Fibroblast of the aortic adventitia (primary cell): Measurements from ENCODE around the gene PCYOX1L. TPM values are rescaled to one million over a fixed set of nuclear protein-coding genes. Genes with fewer than 3 reads are reported as not detected.

Experiments used
- DNase-seq: peaks from one replicate; pipeline ENCODE4 v3.0.0-alpha.2; 2010; ENCODE audit warnings: low read depth
- H3K4me3 ChIP-seq: 2 replicates; pipeline ENCODE4 v1.5.1; 2011; ENCODE audit warnings: low read depth, mild to moderate bottlenecking, control low read depth, low read length, moderate library complexity
- total RNA-seq: library from RNA; depleted of rRNA; stranded (reverse); fragments of >200 nt; gene quantifications from 2 replicates; pipeline ENCODE4 v1.2.3, GENCODE V29; 2012; ENCODE audit warnings: low replicate concordance
- TF ChIP-seq, protein P1 (sequence below): IDR thresholded peaks from 2 replicates; pipeline ENCODE4 v1.5.1; 2011; ENCODE audit warnings: mild to moderate bottlenecking, low read length, control low read depth, inconsistent platforms; ENCODE audit not compliant: insufficient read depth

Gene PCYOX1L
- total RNA-seq, 1 donor, result 6.4 TPM

- H3K4me3 ChIP-seq, result no peak overlapping the region
- TF ChIP-seq, protein P1, sequence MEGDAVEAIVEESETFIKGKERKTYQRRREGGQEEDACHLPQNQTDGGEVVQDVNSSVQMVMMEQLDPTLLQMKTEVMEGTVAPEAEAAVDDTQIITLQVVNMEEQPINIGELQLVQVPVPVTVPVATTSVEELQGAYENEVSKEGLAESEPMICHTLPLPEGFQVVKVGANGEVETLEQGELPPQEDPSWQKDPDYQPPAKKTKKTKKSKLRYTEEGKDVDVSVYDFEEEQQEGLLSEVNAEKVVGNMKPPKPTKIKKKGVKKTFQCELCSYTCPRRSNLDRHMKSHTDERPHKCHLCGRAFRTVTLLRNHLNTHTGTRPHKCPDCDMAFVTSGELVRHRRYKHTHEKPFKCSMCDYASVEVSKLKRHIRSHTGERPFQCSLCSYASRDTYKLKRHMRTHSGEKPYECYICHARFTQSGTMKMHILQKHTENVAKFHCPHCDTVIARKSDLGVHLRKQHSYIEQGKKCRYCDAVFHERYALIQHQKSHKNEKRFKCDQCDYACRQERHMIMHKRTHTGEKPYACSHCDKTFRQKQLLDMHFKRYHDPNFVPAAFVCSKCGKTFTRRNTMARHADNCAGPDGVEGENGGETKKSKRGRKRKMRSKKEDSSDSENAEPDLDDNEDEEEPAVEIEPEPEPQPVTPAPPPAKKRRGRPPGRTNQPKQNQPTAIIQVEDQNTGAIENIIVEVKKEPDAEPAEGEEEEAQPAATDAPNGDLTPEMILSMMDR, result no peak
- no peak for DNase-seq
These were observed 24.0 kb upstream of the PCYOX1L start for GRCh38 chr5:149333711-149334443.

- DNase-seq, result no peak
- TF ChIP-seq, protein P1, result no peak
- H3K4me3 ChIP-seq, result no peak overlapping the region
These were observed 20.1 kb upstream of the PCYOX1L start for GRCh38 chr5:149337736-149338135.

- no peak for DNase-seq
- TF ChIP-seq, protein P1, result no peak
These were observed 19.5 kb upstream of the PCYOX1L start for GRCh38 chr5:149338364-149338763.

DNA sequence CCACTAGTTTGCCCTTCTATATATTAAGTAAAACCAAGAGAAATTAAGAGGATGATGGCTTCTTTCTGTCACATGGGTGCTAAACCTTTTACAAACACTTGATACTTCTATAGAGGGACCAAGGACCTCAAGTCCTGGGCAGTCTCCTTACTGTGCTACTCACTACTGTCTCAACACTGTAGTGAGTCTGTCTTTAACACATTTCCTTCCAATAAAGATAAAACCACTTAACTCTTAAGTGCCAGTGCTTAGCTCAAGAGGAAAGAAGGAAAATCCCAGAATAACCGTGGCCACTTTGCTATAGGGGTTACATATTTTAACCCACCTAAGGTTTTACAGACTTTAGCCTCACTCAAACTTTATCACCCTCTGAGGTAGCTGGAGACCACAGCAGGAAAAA lies 16.9 kb upstream of the PCYOX1L start:
- TF ChIP-seq, protein P1, result no peak
- no peak overlapping the region for H3K4me3 ChIP-seq
- no peak for DNase-seq

More at GRCh38 chr5:149338364-149338763, 19.5 kb upstream of the PCYOX1L start:
- no peak overlapping the region for H3K4me3 ChIP-seq

GRCh38 chr5:149341876-149342275 lies 16.0 kb upstream of the PCYOX1L start:
- H3K4me3 ChIP-seq, result no peak overlapping the region
- no peak for DNase-seq
- TF ChIP-seq, protein P1, result no peak

GRCh38 chr5:149344151-149344550 lies 13.7 kb upstream of the PCYOX1L start:
- H3K4me3 ChIP-seq, result peak overlapping the region; percentile 100
- no peak for DNase-seq
- TF ChIP-seq, protein P1, result no peak
